H1 (cell line): Measurements from ENCODE around the gene DOCK1. TPM values are rescaled to one million over a fixed set of nuclear protein-coding genes. Genes with fewer than 3 reads are reported as not detected.

Experiments used
- CTCF ChIA-PET: fragments of 300-600 bp; sonication (Branson Sonifier 250); formaldehyde crosslinking; loops from one replicate; lab custom pipeline; 2021; ENCODE audit not compliant: partially characterized antibody; lab: Charles Lee
- POLR2A ChIA-PET: fragments of 300-600 bp; sonication (Branson Sonifier 250); formaldehyde crosslinking; loops from one replicate; lab custom pipeline; 2021; ENCODE audit warnings: inconsistent platforms; ENCODE audit not compliant: partially characterized antibody; lab: Charles Lee
- DNase-seq, 2 experiments: peaks; one replicate each; pipeline versions ENCODE4 v3.0.0 to v3.0.0-alpha.2; 2010 to 2022; ENCODE audit warnings: low spot score in 2 of 2, low read depth in 1 of 2, mixed read lengths in 1 of 2
- FAIRE-seq: peaks from 2 replicates; lab custom pipeline; 2011; peaks lifted over from hg19 to GRCh38; lab: Jason Lieb, UNC
- H2AFZ ChIP-seq: 2 replicates; pipeline ENCODE4 v1.8.1; 2012; ENCODE audit warnings: low read length, inconsistent platforms
- H2AK5ac ChIP-seq: 2 replicates; pipeline ENCODE4 v1.6.1; 2013; ENCODE audit warnings: low read depth, low read length
- H2BK120ac ChIP-seq: replicated peaks from 2 replicates; pipeline ENCODE3; 2013; ENCODE audit warnings: low read depth, low read length, inconsistent platforms
- H2BK12ac ChIP-seq: 2 replicates; pipeline ENCODE4 v1.6.1; 2013; ENCODE audit warnings: low read depth, low read length
- H2BK15ac ChIP-seq: 2 replicates; pipeline ENCODE4 v1.6.1; 2013; ENCODE audit warnings: low read length
- H2BK20ac ChIP-seq: 2 replicates; pipeline ENCODE4 v1.6.1; 2013; ENCODE audit warnings: low read length
- H2BK5ac ChIP-seq: 2 replicates; pipeline ENCODE4 v1.6.1; 2013; ENCODE audit warnings: low read depth, low read length
- H3K14ac ChIP-seq: 2 replicates; pipeline ENCODE4 v1.6.1; 2013; ENCODE audit warnings: inconsistent platforms; ENCODE audit not compliant: insufficient read length
- H3K18ac ChIP-seq: 2 replicates; pipeline ENCODE4 v1.6.1; 2013; ENCODE audit warnings: low read length; ENCODE audit errors: extremely low read depth
- H3K23ac ChIP-seq: 2 replicates; pipeline ENCODE4 v1.6.1; 2013; ENCODE audit warnings: inconsistent platforms; ENCODE audit not compliant: insufficient read length
- H3K23me2 ChIP-seq: 2 replicates; pipeline ENCODE4 v1.6.1; 2013; ENCODE audit warnings: low read depth, low read length
- H3K27ac ChIP-seq: 2 replicates; pipeline ENCODE4 v1.6.1; 2011; ENCODE audit warnings: low read depth, low read length, inconsistent platforms
- H3K27me3 ChIP-seq, 4 experiments: replicated peaks in 1 of 4; 1 replicate in 1 of 4; 2 replicates in 3 of 4; pipeline versions ENCODE4 v1.6.1 to v1.8.1; 2011 to 2013; ENCODE audit warnings: low read length in 3 of 4, mild to moderate bottlenecking in 3 of 4, inconsistent platforms in 2 of 4, mixed read lengths in 2 of 4, moderate library complexity in 1 of 4; ENCODE audit not compliant: control insufficient read depth in 3 of 4, insufficient read depth in 3 of 4; ENCODE audit errors: extremely low read depth in 1 of 4
- H3K36me3 ChIP-seq, 4 experiments: 2 replicates each; pipeline versions ENCODE4 v1.6.1 to v1.8.1; 2011 to 2013; ENCODE audit warnings: mild to moderate bottlenecking in 4 of 4, low read length in 3 of 4, moderate library complexity in 2 of 4, control low read depth in 1 of 4, inconsistent platforms in 1 of 4; ENCODE audit not compliant: insufficient read depth in 4 of 4, control insufficient read depth in 2 of 4
- H3K4ac ChIP-seq: replicated peaks from 2 replicates; pipeline ENCODE3; 2013; ENCODE audit warnings: low read length, low read depth, mixed read lengths, inconsistent platforms; ENCODE audit not compliant: insufficient read length
- H3K4me1 ChIP-seq, 4 experiments: replicated peaks in 1 of 4; 1 replicate in 1 of 4; 2 replicates in 3 of 4; pipeline versions ENCODE4 v1.6.1 to v1.8.1; 2011 to 2013; ENCODE audit warnings: low read length in 3 of 4, inconsistent platforms in 2 of 4, mixed read lengths in 1 of 4; ENCODE audit not compliant: insufficient read depth in 4 of 4, control insufficient read depth in 3 of 4
- H3K4me2 ChIP-seq, 2 experiments: 2 replicates each; pipeline versions ENCODE4 v1.6.1 to v1.8.1; 2011 to 2013; ENCODE audit warnings: low read depth in 2 of 2, low read length in 2 of 2, control low read depth in 1 of 2, inconsistent platforms in 1 of 2, mild to moderate bottlenecking in 1 of 2; ENCODE audit not compliant: insufficient read depth in 1 of 2
- H3K4me3 ChIP-seq, 4 experiments: fragments of 200-600, 300-600 bp in 1 of 4; sonication (generic), shearing (Covaris generic), sonication (Bioruptor Twin) in 1 of 4; 2 replicates each; pipeline versions ENCODE4 v1.5.1 to v1.8.1; 2011 to 2016; ENCODE audit warnings: low read length in 4 of 4, low read depth in 3 of 4, control low read depth in 2 of 4, inconsistent platforms in 2 of 4, mild to moderate bottlenecking in 2 of 4, mixed read lengths in 1 of 4, moderate library complexity in 1 of 4; ENCODE audit not compliant: insufficient read depth in 2 of 4; ENCODE audit errors: extremely low read depth in 1 of 4
- H3K56ac ChIP-seq: replicated peaks from 2 replicates; pipeline ENCODE3; 2013; ENCODE audit warnings: low read depth, mild to moderate bottlenecking, mixed read lengths, low read length, inconsistent platforms; ENCODE audit not compliant: insufficient read length
- H3K79me1 ChIP-seq: 2 replicates; pipeline ENCODE4 v1.6.1; 2013; ENCODE audit warnings: low read depth, low read length, control low read depth
- H3K79me2 ChIP-seq, 2 experiments: 2 replicates each; pipeline versions ENCODE4 v1.6.1 to v1.8.1; 2012 to 2013; ENCODE audit warnings: low read length in 2 of 2, mild to moderate bottlenecking in 2 of 2, inconsistent platforms in 1 of 2; ENCODE audit not compliant: insufficient read depth in 2 of 2, control insufficient read depth in 1 of 2
- H3K9ac ChIP-seq, 4 experiments: replicated peaks in 1 of 4; 1 replicate in 1 of 4; 2 replicates in 3 of 4; pipeline versions ENCODE4 v1.6.1 to v1.8.1; 2011 to 2013; ENCODE audit warnings: low read depth in 3 of 4, low read length in 3 of 4, control low read depth in 2 of 4, mild to moderate bottlenecking in 2 of 4, moderate library complexity in 2 of 4, inconsistent platforms in 1 of 4; ENCODE audit errors: extremely low read depth in 1 of 4
- H3K9me3 ChIP-seq, 2 experiments: 2 replicates each; pipeline versions ENCODE4 v1.6.1 to v1.8.1; 2012 to 2013; ENCODE audit warnings: mild to moderate bottlenecking in 2 of 2, moderate library complexity in 2 of 2, control low read depth in 1 of 2, inconsistent platforms in 1 of 2, low read depth in 1 of 2, low read length in 1 of 2, mixed read lengths in 1 of 2; ENCODE audit not compliant: insufficient read depth in 2 of 2
- H4K20me1 ChIP-seq, 2 experiments: replicated peaks in 1 of 2; 2 replicates each; pipeline versions ENCODE3 to v1.8.1; 2011 to 2013; ENCODE audit warnings: inconsistent platforms in 2 of 2, low read length in 2 of 2, mild to moderate bottlenecking in 1 of 2; ENCODE audit not compliant: insufficient read depth in 2 of 2, control insufficient read depth in 1 of 2
- H4K5ac ChIP-seq: 2 replicates; pipeline ENCODE4 v1.6.1; 2013; ENCODE audit warnings: low read length, low read depth, mixed read lengths, inconsistent platforms; ENCODE audit not compliant: insufficient read length
- H4K8ac ChIP-seq: 2 replicates; pipeline ENCODE4 v1.8.0; 2013; ENCODE audit warnings: mild to moderate bottlenecking, moderate library complexity, low read length, inconsistent platforms; ENCODE audit not compliant: insufficient read depth; ENCODE audit errors: extremely low read depth
- H4K91ac ChIP-seq: replicated peaks from 2 replicates; pipeline ENCODE3; 2013; ENCODE audit warnings: low read length, mixed read lengths, inconsistent platforms; ENCODE audit not compliant: insufficient read length
- GABPA ChIP-seq: IDR thresholded peaks from 2 replicates; pipeline ENCODE4 v1.6.1; 2011; ENCODE audit warnings: mild to moderate bottlenecking, low read length, moderate library complexity, borderline replicate concordance; ENCODE audit not compliant: insufficient read depth
- TAF7 ChIP-seq: optimal IDR thresholded peaks from 2 replicates; pipeline ENCODE3; 2011; ENCODE audit warnings: low read depth, mild to moderate bottlenecking, inconsistent platforms, low read length, moderate library complexity, borderline replicate concordance
- WGBS, 2 experiments: shearing (Covaris generic) in 1 of 2; methylation state at CpG; one replicate each; pipeline versions ENCODE4 v1.1.6 to v1.1.7; 2013 to 2015; ENCODE audit warnings: low lambda C conversion rate in 2 of 2, mixed read lengths in 2 of 2, inconsistent platforms in 1 of 2, low coverage in 1 of 2, missing lambda C conversion rate in 1 of 2; ENCODE audit not compliant: insufficient replicate concordance in 2 of 2, insufficient coverage in 1 of 2, insufficient read length in 1 of 2; ENCODE audit errors: extremely low coverage in 1 of 2, missing lambda C conversion rate in 1 of 2; 5-methylcytosine and 5-hydroxymethylcytosine counted together
- polyA plus RNA-seq, 7 experiments: library from polyadenylated mRNA; depleted of rRNA in 3 of 7; stranded (reverse) in 5 of 7; unstranded in 2 of 7; fragments of >200 nt in 5 of 7; fragments of 200-250 nt in 2 of 7; gene quantifications; 1 replicate in 5 of 7; 2 replicates in 1 of 7; 4 replicates in 1 of 7; pipeline versions ENCODE4 v1.2.1 to v1.2.3, GENCODE V29; 2011 to 2013; ENCODE audit warnings: missing spikeins in 2 of 7, mixed read lengths in 2 of 7
- total RNA-seq: library from RNA; stranded (reverse); fragmentation: NEBNext Ultra II Directional; extraction: Animal tissue kit (Norgen Biotek cat#: 25700); gene quantifications from 2 replicates; pipeline ENCODE4 v1.2.1, GENCODE V29; 2021

DOCK1 gene
- total and polyA plus RNA-seq, 2 of the 8 experiments (the other 6 are each of a cell fraction or from before 2014, with no cell fraction given): 11.6 to 53.0 TPM

DNA sequence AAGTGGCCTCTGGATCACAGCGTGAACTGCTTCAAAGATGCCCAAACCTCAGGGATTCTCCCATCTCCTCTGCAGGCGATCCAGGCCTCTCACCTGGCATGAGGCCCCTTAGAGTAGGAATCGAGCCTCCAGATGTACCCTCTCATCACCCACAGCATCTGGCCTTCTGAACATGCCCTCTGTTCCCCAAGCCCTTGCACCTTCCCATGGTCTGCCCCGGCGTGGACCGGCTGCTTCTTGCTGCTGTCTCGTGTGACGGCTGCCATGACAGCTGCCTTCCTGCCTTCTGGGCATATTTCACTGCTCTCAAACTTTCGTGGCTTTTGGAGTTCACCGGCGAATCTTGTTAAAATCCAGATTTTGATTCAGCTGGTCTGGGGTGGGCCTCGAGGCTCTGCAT is 486.6 kb downstream of the DOCK1 start:
- H2AK5ac ChIP-seq: no peak overlapping the region
- H3K4me2 ChIP-seq: no peak overlapping the region
- no peak overlapping the region for H3K23ac ChIP-seq
- no peak overlapping the region for H3K27ac ChIP-seq
- no peak overlapping the region; the same call in 1 of the 2 replicates for H4K8ac ChIP-seq
- no peak overlapping the region for H3K14ac ChIP-seq
- TF ChIP-seq GABPA (no peak), TAF7 (no peak)
- no peak overlapping the region for H3K18ac ChIP-seq
- no peaks in the 10 kb centered on the region for H3K23me2 ChIP-seq
- H3K9ac ChIP-seq: no peak overlapping the region
- CTCF ChIA-PET: interaction anchor here (0.8 kb wide), 1 partner anchor 462 kb away, joined by 3 read pairs; no protein-coding TSS in a partner anchor
- no peak overlapping the region for H2BK15ac ChIP-seq
- H3K27me3 ChIP-seq: no peaks in the 10 kb centered on the region
- no peaks in the 10 kb centered on the region for H3K79me1 ChIP-seq
- no peak overlapping the region for H3K4me3 ChIP-seq
- no peak overlapping the region for H2AFZ ChIP-seq
- H3K9me3 ChIP-seq: no peaks in the 10 kb centered on the region; a peak in 1 of 4 replicates
- 83% methylated on average over 12 of the region's 12 CpGs; no CpG with 5 or more reads in 1 of the 2 experiments for WGBS, 2 experiments
- no peak overlapping the region for H4K5ac ChIP-seq
- no peak overlapping the region for H3K4ac ChIP-seq
- H2BK120ac ChIP-seq: no peak overlapping the region
- no peaks in the 10 kb centered on the region for H4K20me1 ChIP-seq
- no peaks in the 10 kb centered on the region for H3K79me2 ChIP-seq
- H4K91ac ChIP-seq: no peak overlapping the region
- H2BK20ac ChIP-seq: no peak overlapping the region
- DNase-seq: no peak
- H3K4me1 ChIP-seq: peaks cover 0 to 8% (median 4%) of the 10 kb centered on the region in 4 experiments; a peak in 3 of 7 replicates
- no peak overlapping the region for H3K56ac ChIP-seq
- FAIRE-seq: no peak
- no peak overlapping the region for H2BK5ac ChIP-seq
- no peak overlapping the region for H2BK12ac ChIP-seq
- POLR2A ChIA-PET: no interaction called here
- no peaks in the 10 kb centered on the region for H3K36me3 ChIP-seq
